ENCODE data around the gene NDUFV2.

NDUFV2 gene

DNA sequence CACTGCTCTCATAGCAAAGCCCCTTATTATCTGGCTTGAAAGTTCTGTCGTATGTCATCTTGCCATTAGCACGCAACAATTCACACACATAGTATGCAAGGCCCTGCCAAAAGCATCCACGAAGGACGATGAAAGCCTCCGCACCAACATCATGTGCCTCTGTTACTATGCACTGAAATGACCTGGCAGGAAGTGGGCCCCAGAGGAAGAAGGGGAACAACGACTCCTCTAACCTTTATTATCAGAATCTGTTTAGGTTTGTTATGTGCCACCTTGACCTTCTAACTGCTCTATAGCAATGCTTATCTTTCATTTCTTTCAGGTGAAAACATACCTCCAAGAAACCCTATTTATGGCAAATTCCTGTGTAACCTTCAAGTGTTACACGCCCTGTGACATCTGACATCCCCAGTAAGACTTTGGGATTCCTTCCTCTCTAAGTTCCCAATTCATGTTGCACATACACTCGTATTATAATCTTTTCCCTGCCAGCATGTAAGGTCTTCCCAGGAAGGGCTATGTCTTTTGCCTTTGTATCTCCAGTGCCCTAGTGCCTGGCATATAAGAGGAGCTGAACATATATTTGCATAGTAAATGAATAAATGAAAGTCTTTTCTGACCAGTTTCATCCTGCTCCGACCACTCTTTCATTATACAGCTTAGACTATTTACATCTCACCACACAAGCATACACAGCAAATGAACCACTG lies 7.0 kb upstream of the NDUFV2 start:
- H3K27ac ChIP-seq (ENCODE audit: insufficient read depth in 1 of 2, low read depth in 1 of 2, low read length in 2 of 2, poor library complexity in 1 of 2, severe bottlenecking in 2 of 2): peak overlapping the region in 1 of 2 experiments; percentile 54
- CTCF ChIA-PET: interaction anchor here (0.7 to 1.7 kb wide), 3 partner anchors 10 to 18 kb away, joined by 3 to 6 read pairs (median 5); no protein-coding TSS in a partner anchor
- 18% methylated on average over 5 of the region's 9 CpGs for whole genome bisulfite sequencing (ENCODE audit: insufficient coverage)
- H3K36me3 ChIP-seq (ENCODE audit: control insufficient read depth in 4 of 4, insufficient read depth in 4 of 4, low read length in 3 of 4): no peaks in the 10 kb centered on the region
- peaks cover 7 to 46% (median 18%) of the 10 kb centered on the region in 4 experiments for H3K4me1 ChIP-seq (ENCODE audit: control extremely low read depth in 1 of 4, control insufficient read depth in 4 of 4, insufficient read depth in 4 of 4, low read length in 3 of 4)
- H3K9me3 ChIP-seq (ENCODE audit: control extremely low read depth in 1 of 5, control insufficient read depth in 4 of 5, insufficient read depth in 2 of 5, low read depth in 1 of 5, low read length in 4 of 5): no peaks in the 10 kb centered on the region
- DNase-seq: peak; percentile 49 to 84 (median 78)
- H3K4me3 ChIP-seq (ENCODE audit: control insufficient read depth in 1 of 7, extremely low read depth in 1 of 7, insufficient read depth in 4 of 7, low read depth in 2 of 7, low read length in 6 of 7): peak overlapping the region in 3 of 7 experiments; percentile 10 to 36 (median 24)
- POLR2A ChIA-PET: no interaction called here
- no peaks in the 10 kb centered on the region for H3K27me3 ChIP-seq (replicated peaks in 2 of 5; ENCODE audit: control insufficient read depth in 4 of 5, insufficient read depth in 5 of 5, low read length in 4 of 5)

GRCh38 chr18:9096007-9096371 lies 6.5 kb upstream of the NDUFV2 start:
- no CpG with 5 or more reads among the region's 3 CpGs for WGBS (ENCODE audit: insufficient coverage)
- DNase-seq: no peak
- no peaks in the 10 kb centered on the region for H3K9me3 ChIP-seq (ENCODE audit: control extremely low read depth in 1 of 5, control insufficient read depth in 4 of 5, insufficient read depth in 2 of 5, low read depth in 1 of 5, low read length in 4 of 5)
- H3K27me3 ChIP-seq (replicated peaks in 2 of 5; ENCODE audit: control insufficient read depth in 4 of 5, insufficient read depth in 5 of 5, low read length in 4 of 5): no peaks in the 10 kb centered on the region
- CTCF ChIA-PET: interaction anchor here (0.7 to 1.7 kb wide), 4 partner anchors 10 to 19 kb away, joined by 3 to 6 read pairs (median 6); no protein-coding TSS in a partner anchor
- peaks cover 10 to 40% (median 18%) of the 10 kb centered on the region in 4 experiments for H3K4me1 ChIP-seq (ENCODE audit: control extremely low read depth in 1 of 4, control insufficient read depth in 4 of 4, insufficient read depth in 4 of 4, low read length in 3 of 4)
- H3K36me3 ChIP-seq (ENCODE audit: control insufficient read depth in 4 of 4, insufficient read depth in 4 of 4, low read length in 3 of 4): no peaks in the 10 kb centered on the region
- POLR2A ChIA-PET: no interaction called here
- H3K27ac ChIP-seq (ENCODE audit: insufficient read depth in 1 of 2, low read depth in 1 of 2, low read length in 2 of 2, poor library complexity in 1 of 2, severe bottlenecking in 2 of 2): peak overlapping the region in 1 of 2 experiments; percentile 54
- H3K4me3 ChIP-seq (ENCODE audit: control insufficient read depth in 1 of 7, extremely low read depth in 1 of 7, insufficient read depth in 4 of 7, low read depth in 2 of 7, low read length in 6 of 7): no peak overlapping the region

DNA sequence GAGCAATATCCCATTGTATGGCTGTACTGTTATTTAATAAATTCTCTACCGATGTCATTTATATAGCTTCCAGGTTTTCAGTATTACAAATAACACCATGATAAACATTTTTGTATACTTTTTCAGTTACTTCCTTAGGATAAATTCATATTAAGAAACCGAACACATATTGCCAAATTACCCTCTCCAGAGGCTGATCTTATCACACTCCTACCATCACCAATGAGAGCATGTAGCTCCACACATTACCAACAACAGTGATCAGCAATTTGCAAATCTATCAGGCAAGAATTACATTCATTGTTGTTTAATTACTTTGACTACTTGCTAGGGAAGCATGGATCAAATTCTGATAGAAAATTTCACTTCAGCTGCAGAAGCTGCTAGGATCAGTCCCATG lies 5.8 kb upstream of the NDUFV2 start:
- no peaks in the 10 kb centered on the region for H3K9me3 ChIP-seq (ENCODE audit: control extremely low read depth in 1 of 5, control insufficient read depth in 4 of 5, insufficient read depth in 2 of 5, low read depth in 1 of 5, low read length in 4 of 5)
- H3K36me3 ChIP-seq (ENCODE audit: control insufficient read depth in 4 of 4, insufficient read depth in 4 of 4, low read length in 3 of 4): no peaks in the 10 kb centered on the region
- 71% methylated on average over 1 of the region's 2 CpGs for WGBS (ENCODE audit: insufficient coverage)
- H3K4me1 ChIP-seq (ENCODE audit: control extremely low read depth in 1 of 4, control insufficient read depth in 4 of 4, insufficient read depth in 4 of 4, low read length in 3 of 4): peaks cover 13 to 44% (median 23%) of the 10 kb centered on the region in 4 experiments
- H3K27ac ChIP-seq (ENCODE audit: insufficient read depth in 1 of 2, low read depth in 1 of 2, low read length in 2 of 2, poor library complexity in 1 of 2, severe bottlenecking in 2 of 2): no peak overlapping the region
- H3K27me3 ChIP-seq (replicated peaks in 2 of 5; ENCODE audit: control insufficient read depth in 4 of 5, insufficient read depth in 5 of 5, low read length in 4 of 5): no peaks in the 10 kb centered on the region
- DNase-seq: no peak
- ChIA-PET POLR2A (no interaction called here), CTCF (interaction anchor here (1.5 to 1.7 kb wide), 3 partner anchors 11 to 20 kb away, joined by 5 to 6 read pairs (median 6); no protein-coding TSS in a partner anchor)
- no peak overlapping the region for H3K4me3 ChIP-seq (ENCODE audit: control insufficient read depth in 1 of 7, extremely low read depth in 1 of 7, insufficient read depth in 4 of 7, low read depth in 2 of 7, low read length in 6 of 7)

GRCh38 chr18:9097349-9097748 lies 5.2 kb upstream of the NDUFV2 start:
- ChIA-PET POLR2A (no interaction called here), CTCF (interaction anchor here (0.7 to 1.7 kb wide), 2 partner anchors 15 to 42 kb away, joined by 4 to 6 read pairs; no protein-coding TSS in a partner anchor)
- no peak overlapping the region for H3K4me3 ChIP-seq (ENCODE audit: control insufficient read depth in 1 of 7, extremely low read depth in 1 of 7, insufficient read depth in 4 of 7, low read depth in 2 of 7, low read length in 6 of 7)
- WGBS (ENCODE audit: insufficient coverage): no CpG with 5 or more reads among the region's 2 CpGs
- no peak for DNase-seq
- H3K9me3 ChIP-seq (ENCODE audit: control extremely low read depth in 1 of 5, control insufficient read depth in 4 of 5, insufficient read depth in 2 of 5, low read depth in 1 of 5, low read length in 4 of 5): no peaks in the 10 kb centered on the region
- no peaks in the 10 kb centered on the region for H3K27me3 ChIP-seq (replicated peaks in 2 of 5; ENCODE audit: control insufficient read depth in 4 of 5, insufficient read depth in 5 of 5, low read length in 4 of 5)
- peaks cover 16 to 47% (median 25%) of the 10 kb centered on the region in 4 experiments for H3K4me1 ChIP-seq (ENCODE audit: control extremely low read depth in 1 of 4, control insufficient read depth in 4 of 4, insufficient read depth in 4 of 4, low read length in 3 of 4)
- no peaks in the 10 kb centered on the region for H3K36me3 ChIP-seq (ENCODE audit: control insufficient read depth in 4 of 4, insufficient read depth in 4 of 4, low read length in 3 of 4)
- no peak overlapping the region for H3K27ac ChIP-seq (ENCODE audit: insufficient read depth in 1 of 2, low read depth in 1 of 2, low read length in 2 of 2, poor library complexity in 1 of 2, severe bottlenecking in 2 of 2)

GRCh38 chr18:9100796-9101195 lies 1.7 kb upstream of the NDUFV2 start:
- Histone ChIP-seq H3K4me1 (ENCODE audit: control extremely low read depth in 1 of 4, control insufficient read depth in 4 of 4, insufficient read depth in 4 of 4, low read length in 3 of 4) (peaks cover 28 to 45% (median 39%) of the 10 kb centered on the region in 4 experiments), H3K27ac (ENCODE audit: insufficient read depth in 1 of 2, low read depth in 1 of 2, low read length in 2 of 2, poor library complexity in 1 of 2, severe bottlenecking in 2 of 2) (no peak overlapping the region), H3K9me3 (ENCODE audit: control extremely low read depth in 1 of 5, control insufficient read depth in 4 of 5, insufficient read depth in 2 of 5, low read depth in 1 of 5, low read length in 4 of 5) (no peaks in the 10 kb centered on the region), H3K36me3 (ENCODE audit: control insufficient read depth in 4 of 4, insufficient read depth in 4 of 4, low read length in 3 of 4) (peaks cover 0 to 1% (median 0%) of the 10 kb centered on the region in 4 experiments), H3K4me3 (ENCODE audit: control insufficient read depth in 1 of 7, extremely low read depth in 1 of 7, insufficient read depth in 4 of 7, low read depth in 2 of 7, low read length in 6 of 7) (no peak overlapping the region), H3K27me3 (replicated peaks in 2 of 5; ENCODE audit: control insufficient read depth in 4 of 5, insufficient read depth in 5 of 5, low read length in 4 of 5) (no peaks in the 10 kb centered on the region)
- ChIA-PET POLR2A (interaction anchor here (5.1 kb wide), 1 partner anchor 36 kb away, joined by 23 read pairs; the partner anchor contains the start of gene ANKRD12), CTCF (interaction anchor here (1.3 to 3.4 kb wide), 2 partner anchors 27 to 34 kb away, joined by 3 to 12 read pairs; no protein-coding TSS in a partner anchor)
- no peak for DNase-seq
- WGBS (ENCODE audit: insufficient coverage): 100% methylated on average over 1 of the region's 3 CpGs

DNA sequence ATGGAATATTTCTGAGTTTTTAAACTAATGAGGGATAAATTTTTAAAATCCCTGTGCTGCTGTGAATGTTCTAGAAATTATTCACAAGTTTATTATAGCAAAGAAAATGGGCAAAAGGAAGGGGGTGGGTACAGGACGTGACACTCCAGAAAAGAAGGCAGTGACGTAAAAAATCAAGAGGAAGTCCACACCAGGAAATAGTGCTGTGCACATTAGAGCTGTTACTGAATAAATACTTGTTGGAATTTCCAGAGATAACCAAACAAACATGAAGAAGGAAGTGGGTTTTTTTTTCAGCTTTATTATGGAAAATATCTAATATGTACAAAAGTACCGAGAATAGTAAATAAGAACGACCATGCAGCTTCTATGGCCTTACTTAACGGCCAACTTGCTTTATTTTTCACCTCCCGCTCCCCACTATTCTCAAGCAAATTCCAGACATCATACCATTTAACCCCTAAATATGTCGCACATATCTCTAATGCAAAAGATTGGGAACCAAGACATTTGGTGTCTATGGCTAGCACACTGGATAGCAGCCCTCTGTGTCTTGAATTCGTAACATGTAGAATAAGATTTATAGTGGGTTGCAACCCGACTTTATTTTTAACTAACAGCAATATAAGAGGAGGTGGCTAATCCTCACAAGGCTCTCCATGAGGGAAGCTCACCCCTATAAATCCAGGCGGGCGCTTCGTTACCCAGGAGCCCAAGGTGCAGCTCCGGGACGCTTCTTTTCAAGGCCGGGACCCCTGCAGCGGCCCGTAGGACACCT lies 580 bp upstream of the NDUFV2 start:
- Histone ChIP-seq H3K9me3 (ENCODE audit: control extremely low read depth in 1 of 5, control insufficient read depth in 4 of 5, insufficient read depth in 2 of 5, low read depth in 1 of 5, low read length in 4 of 5) (no peaks in the 10 kb centered on the region), H3K27me3 (replicated peaks in 2 of 5; ENCODE audit: control insufficient read depth in 4 of 5, insufficient read depth in 5 of 5, low read length in 4 of 5) (no peaks in the 10 kb centered on the region), H3K4me3 (ENCODE audit: control insufficient read depth in 1 of 7, extremely low read depth in 1 of 7, insufficient read depth in 4 of 7, low read depth in 2 of 7, low read length in 6 of 7) (peak overlapping the region in 6 of 7 experiments; percentile 84 to 97 (median 90)), H3K4me1 (ENCODE audit: control extremely low read depth in 1 of 4, control insufficient read depth in 4 of 4, insufficient read depth in 4 of 4, low read length in 3 of 4) (peaks cover 28 to 53% (median 46%) of the 10 kb centered on the region in 4 experiments), H3K27ac (ENCODE audit: insufficient read depth in 1 of 2, low read depth in 1 of 2, low read length in 2 of 2, poor library complexity in 1 of 2, severe bottlenecking in 2 of 2) (peak overlapping the region; percentile 91 to 97), H3K36me3 (ENCODE audit: control insufficient read depth in 4 of 4, insufficient read depth in 4 of 4, low read length in 3 of 4) (peaks cover 0 to 5% (median 0%) of the 10 kb centered on the region in 4 experiments)
- DNase-seq: peak; percentile 84 to 89 (median 87)
- POLR2A ChIA-PET: interaction anchor here (0.7 to 5.1 kb wide), 3 partner anchors 13 to 35 kb away, joined by 3 to 23 read pairs (median 3); partner anchors contain the start of gene ANKRD12
- CTCF ChIA-PET: interaction anchor here (0.6 to 3.4 kb wide), 6 partner anchors 13 to 49 kb away, joined by 3 to 12 read pairs (median 4); partner anchors contain the start of gene ANKRD12
- WGBS (ENCODE audit: insufficient coverage): 1% methylated on average over 15 of the region's 17 CpGs

Measured in common myeloid progenitor, CD34-positive (primary cell).